Stimulated activated naive CD8-positive, alpha-beta T cell treated with anti-CD3 and anti-CD28 coated beads, Interleukin-15, amount 100 ng/mL, for 72 hours (primary cell): ENCODE results near the gene TRIOBP.

ENCODE experiments used
- ATAC-seq: fragments of 150-1000 bp; cut with Tn5 transposase; 2 replicates; pipeline ENCODE4 v1.10.0; 2021; ENCODE audit warnings: mild to moderate bottlenecking, moderate library complexity
- DNase-seq, 2 donors: peaks; one replicate each; pipeline ENCODE4 v3.0.0; 2021 to 2022
- H3K27ac Mint-ChIP-seq, 2 donors: one replicate each; pipeline ENCODE4 v1.8.0; 2022; ENCODE audit warnings: mild to moderate bottlenecking in 2 of 2, mixed read lengths in 2 of 2, moderate library complexity in 2 of 2
- H3K27me3 Mint-ChIP-seq: one replicate; pipeline ENCODE4 v1.8.0; 2022; ENCODE audit warnings: mixed read lengths
- H3K4me1 Mint-ChIP-seq: one replicate; pipeline ENCODE4 v1.8.0; 2022; ENCODE audit warnings: mild to moderate bottlenecking, mixed read lengths
- H3K4me3 Mint-ChIP-seq, 2 donors: one replicate each; pipeline ENCODE4 v1.8.0; 2022; ENCODE audit warnings: mild to moderate bottlenecking in 2 of 2, mixed read lengths in 2 of 2, moderate library complexity in 1 of 2
- H3K9me3 Mint-ChIP-seq, 2 donors: one replicate each; pipeline ENCODE4 v1.8.0; 2022; ENCODE audit warnings: mixed read lengths in 2 of 2

Gene TRIOBP

GRCh38 chr22:37819105-37819433 is 122.2 kb downstream of the TRIOBP start:
- ATAC-seq (no peak), DNase-seq (no peak)
- H3K27ac Mint-ChIP-seq = no peak overlapping the region
- H3K27me3 Mint-ChIP-seq = peaks cover 73% of the 10 kb centered on the region
- H3K4me1 Mint-ChIP-seq = peaks cover 21% of the 10 kb centered on the region
- no peaks in the 10 kb centered on the region for H3K9me3 Mint-ChIP-seq
- peak overlapping the region; percentile 70 to 77 for H3K4me3 Mint-ChIP-seq

GRCh38 chr22:37820350-37820749 is 123.5 kb downstream of the TRIOBP start:
- Mint-ChIP-seq H3K4me3 (no peak overlapping the region), H3K27me3 (peaks cover 80% of the 10 kb centered on the region), H3K9me3 (no peaks in the 10 kb centered on the region), H3K4me1 (peaks cover 25% of the 10 kb centered on the region), H3K27ac (no peak overlapping the region)
- no peak for ATAC-seq
- DNase-seq = no peak

DNA sequence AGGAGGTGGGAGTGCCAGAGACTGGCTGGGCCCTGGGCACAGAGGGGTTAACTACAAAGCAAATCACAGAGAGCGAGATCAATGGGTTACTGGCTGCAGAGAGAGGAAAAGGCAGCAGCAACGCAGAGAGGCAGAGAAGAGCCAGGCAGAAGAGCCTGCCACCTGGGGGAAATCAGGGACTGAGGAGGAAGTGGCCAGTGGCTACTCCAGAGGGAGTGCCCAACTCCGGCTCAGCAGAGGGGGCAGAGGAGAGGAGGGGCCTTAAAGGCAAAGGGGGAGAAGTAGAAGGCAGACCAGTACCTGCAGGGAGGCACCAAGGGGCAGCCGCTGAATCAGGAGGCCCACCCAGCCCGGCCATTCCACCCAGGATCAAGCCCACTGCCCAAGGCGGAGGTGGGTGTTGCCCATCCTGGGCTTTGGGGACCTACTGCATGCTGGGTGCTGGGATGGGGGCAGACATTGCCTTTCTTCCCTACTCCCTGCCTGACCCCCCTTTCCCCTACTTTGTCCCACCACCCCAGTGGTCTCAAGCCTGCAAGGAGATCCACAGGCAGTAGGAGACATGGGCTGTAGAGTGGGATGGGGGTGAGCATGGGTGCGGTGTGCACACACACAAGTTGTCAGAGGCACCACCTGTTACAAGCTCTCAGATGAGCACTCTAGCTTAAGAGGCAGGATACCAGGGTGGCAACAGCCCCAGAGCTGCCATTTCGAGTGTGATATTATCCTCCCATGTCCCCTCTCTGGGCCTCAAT is 125.4 kb downstream of the TRIOBP start:
- peaks cover 29% of the 10 kb centered on the region for H3K4me1 Mint-ChIP-seq
- ATAC-seq (no peak), DNase-seq (no peak)
- no peaks in the 10 kb centered on the region for H3K9me3 Mint-ChIP-seq
- no peak overlapping the region for H3K4me3 Mint-ChIP-seq
- H3K27me3 Mint-ChIP-seq = peaks cover 71% of the 10 kb centered on the region
- H3K27ac Mint-ChIP-seq = no peak overlapping the region

- Mint-ChIP-seq H3K4me3 (peak within 1 kb of the TSS in 1 of 2 donors; percentile 51), H3K27ac (no peak within 1 kb of the TSS), H3K27me3 (peaks cover 64% of the 10 kb centered on the region), H3K9me3 (no peaks in the 10 kb centered on the region), H3K4me1 (peaks cover 18% of the 10 kb centered on the region)
- no peak for ATAC-seq
- DNase-seq = no peak
Observed at GRCh38 chr22:37823134-37823985, 126.5 kb downstream of the TRIOBP start, which contains the start of gene GALR3. TSS of gene GALR3 (plus strand) at chr22:37823382. CDS start at chr22:37823407, 25 bp downstream.

DNA sequence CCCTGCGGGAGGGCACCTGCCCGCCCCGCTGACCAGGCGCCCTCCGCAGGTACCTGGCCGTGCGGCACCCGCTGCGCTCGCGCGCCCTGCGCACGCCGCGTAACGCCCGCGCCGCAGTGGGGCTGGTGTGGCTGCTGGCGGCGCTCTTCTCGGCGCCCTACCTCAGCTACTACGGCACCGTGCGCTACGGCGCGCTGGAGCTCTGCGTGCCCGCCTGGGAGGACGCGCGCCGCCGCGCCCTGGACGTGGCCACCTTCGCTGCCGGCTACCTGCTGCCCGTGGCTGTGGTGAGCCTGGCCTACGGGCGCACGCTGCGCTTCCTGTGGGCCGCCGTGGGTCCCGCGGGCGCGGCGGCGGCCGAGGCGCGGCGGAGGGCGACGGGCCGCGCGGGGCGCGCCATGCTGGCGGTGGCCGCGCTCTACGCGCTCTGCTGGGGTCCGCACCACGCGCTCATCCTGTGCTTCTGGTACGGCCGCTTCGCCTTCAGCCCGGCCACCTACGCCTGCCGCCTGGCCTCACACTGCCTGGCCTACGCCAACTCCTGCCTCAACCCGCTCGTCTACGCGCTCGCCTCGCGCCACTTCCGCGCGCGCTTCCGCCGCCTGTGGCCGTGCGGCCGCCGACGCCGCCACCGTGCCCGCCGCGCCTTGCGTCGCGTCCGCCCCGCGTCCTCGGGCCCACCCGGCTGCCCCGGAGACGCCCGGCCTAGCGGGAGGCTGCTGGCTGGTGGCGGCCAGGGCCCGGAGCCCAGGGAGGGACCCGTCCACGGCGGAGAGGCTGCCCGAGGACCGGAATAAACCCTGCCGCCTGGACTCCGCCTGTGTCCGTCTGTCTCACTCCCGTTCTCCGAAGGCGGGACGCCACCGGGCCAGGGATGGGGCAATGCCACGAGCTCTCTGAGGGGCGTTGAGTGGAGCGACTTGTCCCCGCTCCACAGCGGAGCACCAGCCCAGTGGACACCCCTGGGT is 128.1 kb downstream of the TRIOBP start:
- no peaks in the 10 kb centered on the region for H3K9me3 Mint-ChIP-seq

More for the DNA sequence above, 128.1 kb downstream of the TRIOBP start:
- peaks cover 9% of the 10 kb centered on the region for H3K4me1 Mint-ChIP-seq
- peaks cover 50% of the 10 kb centered on the region for H3K27me3 Mint-ChIP-seq
- H3K27ac Mint-ChIP-seq = no peak overlapping the region
- H3K4me3 Mint-ChIP-seq = peak overlapping the region; percentile 38 to 64
- no peak for DNase-seq
- ATAC-seq = peak; percentile 72
